Measurements from ENCODE around the gene FRMPD4. TPM values are rescaled to one million over a fixed set of nuclear protein-coding genes. Genes with fewer than 3 reads are reported as not detected.

Gene FRMPD4
- total RNA-seq, 2 donors from 2014 or later, result 0.10 to 0.19 TPM

DNA sequence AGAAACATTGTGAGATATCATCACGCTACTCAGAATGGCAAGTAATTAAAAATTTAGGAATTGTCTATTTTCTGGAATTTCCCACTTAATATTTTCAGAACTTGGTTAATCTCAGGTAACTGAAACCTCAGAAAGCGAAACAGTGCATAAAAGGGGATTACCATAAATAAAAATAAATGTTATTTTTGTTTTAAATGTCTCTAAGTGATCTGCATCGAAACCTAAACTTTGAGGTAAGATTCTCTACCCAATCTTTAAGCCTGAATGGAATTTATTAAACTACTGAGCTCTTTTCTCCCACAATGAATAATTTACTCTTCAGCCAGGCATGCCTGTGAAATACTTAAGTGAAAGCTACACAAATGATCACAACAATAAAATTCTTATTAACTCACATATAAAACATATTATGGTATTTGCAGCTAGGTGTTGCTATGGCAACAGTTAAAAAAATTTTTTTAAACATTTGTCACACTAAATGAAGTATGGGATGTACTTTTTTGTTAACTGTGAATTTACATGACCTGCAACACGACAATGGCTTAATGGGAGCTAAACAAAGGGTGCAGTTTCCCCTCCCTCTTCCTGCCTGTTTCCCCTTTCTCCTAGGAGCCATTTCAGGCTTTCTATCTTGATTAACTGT, 432.7 kb downstream of the FRMPD4 start:
- intact Hi-C loops (cut with DNase I), result no loop called here
- no peak for DNase-seq (ENCODE audit: low spot score)

DNA sequence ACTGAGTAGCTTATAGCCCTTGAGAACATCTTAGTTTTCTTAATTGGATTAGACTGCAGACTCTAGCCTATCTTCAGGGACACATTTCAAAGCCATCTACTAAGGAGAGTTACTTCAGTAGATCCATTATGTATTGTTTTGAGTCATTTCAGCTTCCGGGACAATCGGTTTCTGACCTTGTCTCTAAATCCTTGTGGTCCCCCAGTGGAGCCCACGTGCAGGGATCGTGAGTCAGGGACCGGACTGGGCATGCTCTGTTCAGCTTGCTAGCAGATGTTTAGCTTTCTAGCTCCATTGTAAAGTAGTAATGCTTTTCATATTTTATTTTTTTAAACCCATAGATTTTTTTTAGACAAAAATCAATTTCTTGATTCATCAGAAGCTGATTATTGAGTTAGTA, 441.0 kb downstream of the FRMPD4 start:
- intact Hi-C loops (cut with DNase I), result no loop called here
- DNase-seq (ENCODE audit: low spot score), result no peak

DNA sequence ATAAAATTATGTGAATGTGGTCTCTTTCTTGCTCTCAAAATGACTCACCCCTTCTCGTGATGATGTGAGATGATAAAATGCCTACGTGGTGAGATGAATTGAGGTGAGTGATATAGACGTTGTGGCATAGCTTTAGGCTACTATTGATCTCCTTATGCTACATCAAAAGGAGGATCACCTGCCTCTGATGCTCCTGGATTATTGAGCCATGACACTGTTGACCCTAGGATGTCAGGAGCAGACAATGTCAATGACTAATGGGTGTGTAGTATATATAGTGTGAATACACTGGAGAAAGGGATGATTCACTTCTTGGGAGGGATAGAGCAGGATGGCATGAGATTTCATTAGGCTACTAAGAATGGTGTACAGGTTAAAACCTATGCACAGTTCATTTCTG, 442.3 kb downstream of the FRMPD4 start:
- no peak for DNase-seq (ENCODE audit: low spot score)
- intact Hi-C loops (cut with DNase I), result no loop called here

DNA sequence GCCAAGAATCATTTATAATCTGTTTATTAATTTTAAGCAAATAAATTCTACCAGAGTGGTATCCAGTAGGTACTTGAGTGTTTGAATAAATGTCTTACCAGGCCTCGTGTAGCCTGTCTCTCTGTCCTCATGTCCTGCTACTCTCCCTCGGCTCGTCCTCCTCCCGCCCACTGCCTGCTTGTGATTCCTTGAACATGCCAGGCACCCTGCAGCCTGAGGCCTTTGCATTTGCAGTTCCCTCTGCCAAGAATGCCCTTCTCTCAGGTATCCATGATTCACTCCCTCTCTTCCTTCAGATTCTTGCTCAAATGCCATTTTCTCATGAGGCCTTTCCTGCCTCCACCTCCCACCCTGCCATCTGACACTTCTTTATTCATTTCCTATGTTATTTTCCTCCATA, 443.3 kb downstream of the FRMPD4 start:
- intact Hi-C loops (cut with DNase I), result no loop called here
- DNase-seq (ENCODE audit: low spot score), result no peak

DNA sequence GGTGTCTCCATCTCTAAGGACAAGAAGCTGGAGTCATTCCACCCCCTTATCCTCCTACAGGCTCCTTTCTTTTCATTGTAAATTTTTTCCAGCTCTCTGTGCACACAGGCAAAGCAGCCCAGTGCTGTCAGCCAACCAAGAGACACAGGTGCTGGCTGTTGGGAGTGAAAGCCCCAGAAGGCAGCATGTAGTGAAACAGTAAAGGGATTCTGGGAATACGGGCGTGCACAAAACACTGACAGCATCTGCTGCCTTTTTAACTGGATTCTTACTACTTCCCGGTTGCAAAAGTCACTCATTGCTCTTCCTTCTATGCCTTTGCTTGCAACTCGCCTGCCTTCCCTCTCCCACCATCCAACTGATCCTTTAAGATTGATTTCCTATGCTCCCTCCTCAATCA, 444.4 kb downstream of the FRMPD4 start:
- intact Hi-C loops (cut with DNase I), result no loop called here

DNA sequence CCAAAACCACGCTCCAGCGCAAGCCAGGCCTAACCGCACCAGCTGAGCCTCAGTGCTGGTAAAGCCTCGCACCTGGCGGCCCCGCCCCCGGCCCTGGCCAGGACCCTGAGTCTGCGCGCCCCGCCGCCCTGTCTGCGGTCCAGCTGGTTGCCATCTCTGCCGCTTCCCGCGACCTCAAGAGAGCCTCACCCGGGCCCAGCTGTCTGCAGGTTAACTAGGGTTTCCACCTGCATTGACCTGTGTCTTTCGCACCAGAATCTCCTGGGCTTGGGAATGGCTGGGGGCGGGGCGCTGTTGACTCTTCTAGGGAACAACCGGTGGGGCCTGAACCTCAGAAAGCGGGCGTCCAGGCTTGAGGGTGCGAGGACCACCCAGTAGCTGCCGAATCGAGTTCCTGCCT, 445.3 kb downstream of the FRMPD4 start:
- DNase-seq (ENCODE audit: low spot score), result no peak

More for the DNA sequence above, 444.4 kb downstream of the FRMPD4 start:
- DNase-seq (ENCODE audit: low spot score), result no peak

DNA sequence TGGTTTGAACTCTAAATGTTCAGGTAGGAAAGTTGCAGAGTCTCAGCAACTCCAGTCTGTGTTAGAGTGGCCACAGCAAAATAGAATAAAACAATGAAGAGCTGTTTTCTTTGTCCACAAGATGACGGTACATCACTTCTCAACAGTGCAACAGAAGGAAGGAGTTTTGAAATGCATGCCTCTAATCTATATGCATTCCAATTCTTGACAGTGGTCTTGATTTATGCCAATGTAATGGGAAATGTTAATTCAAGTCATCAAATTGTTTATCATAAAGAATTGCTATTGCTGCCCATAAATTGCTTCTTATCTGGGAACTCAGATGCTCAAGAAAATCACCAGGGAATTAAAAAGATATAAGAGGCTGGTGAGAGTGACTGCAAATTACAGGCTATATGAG, 457.4 kb downstream of the FRMPD4 start:
- intact Hi-C loops (cut with DNase I), result no loop called here
- DNase-seq (ENCODE audit: low spot score), result no peak

More for the DNA sequence above, 445.3 kb downstream of the FRMPD4 start:
- intact Hi-C loops (cut with DNase I), result no loop called here

DNA sequence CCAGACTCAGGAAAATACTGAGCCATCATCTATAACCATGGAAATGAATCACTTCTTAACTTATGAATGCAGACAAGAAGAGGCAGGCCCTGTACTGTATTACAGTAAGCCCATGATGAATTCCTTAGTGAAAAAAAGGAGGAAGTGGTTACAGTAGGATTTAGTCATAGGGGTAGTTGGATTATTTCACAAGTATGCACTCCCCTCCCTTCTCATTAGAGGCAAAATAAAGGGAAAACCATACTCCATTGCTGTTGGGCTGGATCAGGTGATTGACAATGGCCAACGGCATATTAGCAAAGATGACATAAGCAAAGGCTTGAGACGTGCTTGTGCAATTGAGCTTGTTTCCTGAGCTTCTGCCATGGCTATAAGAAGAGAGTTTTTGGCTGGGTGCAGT, 471.8 kb downstream of the FRMPD4 start:
- DNase-seq (ENCODE audit: low spot score), result no peak
- intact Hi-C loops (cut with DNase I), result no loop called here

DNA sequence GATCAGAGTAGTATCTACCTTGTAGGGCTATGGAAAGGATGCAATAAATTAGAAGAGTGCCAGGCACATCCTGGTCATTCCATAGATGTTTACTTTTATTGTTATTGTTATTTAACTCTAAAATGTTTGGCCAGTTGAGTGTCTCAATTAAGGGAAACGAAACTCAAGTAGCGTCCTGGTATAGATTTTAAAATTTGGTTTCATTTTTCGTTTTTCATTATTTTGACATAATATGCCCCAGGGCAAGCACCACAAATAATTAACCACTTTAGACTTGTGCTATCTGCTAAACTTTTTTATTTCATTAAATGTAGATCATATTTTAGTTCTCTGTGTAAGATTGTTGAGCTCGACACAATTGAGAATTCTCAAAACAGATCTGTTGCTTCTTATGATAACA, 473.2 kb downstream of the FRMPD4 start:
- no peak for DNase-seq (ENCODE audit: low spot score)
- intact Hi-C loops (cut with DNase I), result no loop called here

DNA sequence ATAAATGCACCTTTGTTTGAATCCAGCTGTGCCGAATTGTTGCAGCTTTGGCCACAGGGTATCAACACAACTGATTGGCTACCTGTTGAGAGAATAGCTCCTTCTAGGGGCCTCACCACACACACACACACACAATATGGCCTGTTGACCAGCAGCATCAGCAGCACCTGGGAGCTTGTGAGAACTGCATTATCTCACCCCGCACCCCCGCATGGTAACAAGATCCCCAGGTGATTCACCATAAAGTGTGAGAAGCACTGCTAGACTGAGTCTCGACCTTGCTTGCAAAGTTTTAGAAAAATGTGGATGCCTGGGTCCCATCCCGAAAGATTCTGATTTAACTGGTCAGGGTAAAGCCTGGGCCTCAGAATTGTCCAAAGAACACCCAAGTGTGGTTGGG, 476.0 kb downstream of the FRMPD4 start:
- intact Hi-C loops (cut with DNase I), result no loop called here

DNA sequence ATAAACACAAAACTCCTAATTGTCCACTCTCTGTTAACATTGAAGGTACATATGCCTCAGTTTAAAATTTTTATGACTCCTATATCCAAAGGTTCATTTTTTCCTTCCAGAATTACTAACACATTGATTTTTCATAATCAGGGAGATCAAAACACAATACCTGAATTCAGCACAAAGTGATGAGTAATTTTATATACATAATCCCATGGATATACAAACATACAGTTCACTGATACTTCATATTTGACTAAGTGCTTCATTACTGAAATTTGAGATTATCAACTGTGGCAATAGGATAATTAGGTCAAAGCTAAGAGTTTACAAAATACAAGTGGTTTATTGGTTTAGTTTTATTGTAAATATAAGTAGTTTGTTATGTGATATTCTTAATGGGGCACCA, 476.8 kb downstream of the FRMPD4 start:
- intact Hi-C loops (cut with DNase I), result no loop called here
- no peak for DNase-seq (ENCODE audit: low spot score)

More for the DNA sequence above, 476.0 kb downstream of the FRMPD4 start:
- DNase-seq (ENCODE audit: low spot score), result no peak

DNA sequence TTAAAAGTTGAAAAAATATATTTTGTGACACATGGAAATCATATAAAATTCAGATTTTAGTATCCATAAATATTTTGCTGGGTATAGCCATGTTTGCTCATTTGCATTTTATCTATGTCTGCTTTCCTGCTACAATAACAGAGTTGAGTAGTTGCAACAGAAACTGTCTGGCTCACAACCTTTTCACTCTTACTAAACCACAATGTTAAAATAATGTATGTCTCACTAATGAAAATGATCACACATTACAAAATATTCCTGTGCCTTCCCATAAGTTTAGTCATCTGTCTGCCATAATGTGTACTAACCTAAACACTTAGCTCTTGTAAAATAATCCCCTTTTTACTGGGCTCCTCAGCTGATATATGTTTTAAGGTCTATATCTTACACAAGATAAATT, 479.0 kb downstream of the FRMPD4 start:
- DNase-seq (ENCODE audit: low spot score), result no peak
- intact Hi-C loops (cut with DNase I), result no loop called here

DNA sequence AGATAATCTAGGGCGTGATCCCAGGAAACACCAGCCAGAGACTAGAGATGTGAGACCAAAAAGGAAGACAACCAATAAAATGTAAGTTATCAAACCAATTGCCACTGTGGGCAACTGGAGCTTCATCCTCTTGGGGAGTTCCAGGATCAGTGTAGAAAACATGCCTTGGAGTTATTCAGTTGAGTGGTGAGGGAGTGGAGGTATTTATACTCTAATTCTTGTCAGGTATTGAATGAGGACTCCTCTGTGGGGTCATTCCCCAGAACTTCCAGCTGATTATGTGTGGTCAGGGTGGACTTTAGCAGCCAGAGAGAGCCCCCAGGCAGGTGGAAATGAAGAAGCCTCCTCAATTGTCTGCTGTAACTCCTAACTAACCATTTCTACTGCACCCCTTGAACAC, 509.0 kb downstream of the FRMPD4 start:
- intact Hi-C loops (cut with DNase I), result no loop called here

DNA sequence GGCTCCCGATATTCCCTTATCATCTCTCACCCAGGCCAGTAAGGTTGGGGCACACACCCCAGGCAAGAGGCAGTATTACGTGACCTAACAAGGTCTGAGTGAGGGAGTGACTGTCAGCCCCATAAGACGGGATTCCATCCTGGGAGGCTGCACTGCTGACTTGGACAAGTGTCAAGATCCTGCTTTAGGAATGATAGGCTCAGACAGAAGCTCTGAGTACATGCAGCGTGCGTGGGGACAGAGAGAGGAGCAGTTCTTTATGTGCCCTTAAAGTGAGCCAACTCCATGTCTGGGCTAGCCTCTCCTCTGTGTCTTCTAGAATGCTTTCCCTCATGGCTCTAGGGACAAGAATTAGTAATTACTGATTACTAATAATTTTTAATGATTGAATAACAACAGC, 510.7 kb downstream of the FRMPD4 start:
- intact Hi-C loops (cut with DNase I), result no loop called here
- no peak for DNase-seq (ENCODE audit: low spot score)

More for the DNA sequence above, 509.0 kb downstream of the FRMPD4 start:
- no peak for DNase-seq (ENCODE audit: low spot score)

DNA sequence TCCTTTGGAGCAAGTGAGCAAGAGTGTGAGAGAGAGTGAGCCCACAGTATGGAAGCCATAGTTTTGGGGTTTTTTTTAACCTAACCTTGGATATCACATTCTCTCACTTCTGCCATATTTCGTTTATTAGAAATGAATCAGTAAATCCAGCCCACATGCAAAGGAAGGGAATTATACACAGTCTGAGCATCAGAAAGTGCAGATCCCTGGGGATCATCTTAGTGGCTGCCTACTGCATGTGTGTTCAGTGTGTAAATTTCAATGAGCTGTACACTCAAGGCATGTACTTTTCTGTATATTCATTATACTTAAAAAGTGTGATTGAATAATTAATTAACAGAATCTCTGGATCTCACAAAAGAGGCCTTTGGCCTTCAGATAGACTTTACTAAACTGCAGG, 519.2 kb downstream of the FRMPD4 start:
- DNase-seq (ENCODE audit: low spot score), result no peak
- intact Hi-C loops (cut with DNase I), result no loop called here

DNA sequence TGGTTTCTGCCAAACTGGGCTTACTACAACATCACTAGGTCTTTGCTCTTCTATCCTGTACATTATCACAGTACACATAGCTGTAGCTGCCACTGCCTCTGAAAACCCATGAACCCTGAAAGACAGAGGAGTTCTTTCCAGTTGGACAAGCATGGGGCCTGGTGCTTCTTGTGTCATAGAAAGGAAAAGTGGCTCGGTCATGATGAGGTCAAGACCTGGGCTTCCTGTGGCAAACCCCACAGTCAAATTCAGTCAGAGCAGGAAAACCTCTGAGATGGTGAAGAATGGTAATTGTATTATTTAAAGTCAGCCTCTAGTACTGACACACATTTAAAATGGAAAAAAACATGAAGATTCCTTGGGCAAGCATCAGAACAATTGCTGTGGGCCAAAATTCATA, 519.6 kb downstream of the FRMPD4 start:
- no peak for DNase-seq (ENCODE audit: low spot score)
- intact Hi-C loops (cut with DNase I), result no loop called here

DNA sequence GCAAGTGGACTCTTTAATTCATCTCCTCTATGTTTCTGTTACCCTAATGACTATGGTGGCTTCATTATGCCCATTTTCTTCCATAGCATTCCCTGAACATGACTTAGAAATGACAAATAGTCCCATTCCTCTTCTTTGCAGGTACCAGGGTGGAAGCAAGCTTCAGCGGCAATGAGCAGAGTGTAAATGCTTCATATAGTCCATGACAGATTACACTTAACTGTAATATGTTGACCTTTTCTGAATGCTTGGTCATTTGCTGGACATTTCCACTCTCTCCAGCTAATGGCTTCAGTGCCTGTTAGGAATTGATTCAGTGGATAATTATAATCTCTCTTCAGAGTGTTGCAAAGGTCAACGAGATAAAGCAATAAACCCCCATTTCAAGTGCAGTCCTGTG, 523.2 kb downstream of the FRMPD4 start:
- no peak for DNase-seq (ENCODE audit: low spot score)
- intact Hi-C loops (cut with DNase I), result no loop called here

DNA sequence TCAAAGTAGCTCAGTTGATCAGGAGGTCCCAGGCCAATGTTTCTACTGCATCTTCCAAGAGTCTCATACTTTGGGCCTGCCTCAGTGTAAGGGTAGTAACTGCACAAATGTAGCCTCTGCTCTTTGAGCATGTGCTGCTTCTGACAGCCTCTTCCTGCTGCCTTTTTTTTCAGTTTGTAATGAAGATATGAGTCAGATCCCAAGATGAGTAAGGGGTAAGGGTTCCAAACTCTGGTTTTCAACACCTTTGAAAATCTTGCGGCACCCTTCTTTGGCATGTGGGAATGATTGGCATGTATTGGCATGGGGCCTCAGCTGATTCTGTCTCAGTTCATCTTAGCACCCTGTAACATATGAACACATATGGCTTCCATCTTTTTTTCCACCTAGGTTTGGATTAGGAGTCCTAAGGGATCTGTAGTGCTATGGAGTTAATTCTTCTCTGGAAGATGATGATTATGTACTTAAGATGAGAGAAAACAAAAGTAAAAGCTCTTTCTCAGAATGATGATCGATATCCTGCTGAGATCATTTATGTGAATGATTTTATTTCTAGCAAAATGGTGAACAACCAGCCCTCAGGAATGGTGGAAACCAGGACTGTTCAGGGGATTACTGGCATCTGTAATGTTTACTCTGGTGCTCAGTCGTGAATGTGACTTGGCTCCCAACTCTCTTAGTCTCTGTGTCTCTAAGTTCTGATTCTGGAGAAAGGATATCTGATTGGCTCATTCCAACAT, 534.3 kb downstream of the FRMPD4 start:
- intact Hi-C loops (cut with DNase I), result no loop called here
- DNase-seq (ENCODE audit: low spot score), result no peak

DNA sequence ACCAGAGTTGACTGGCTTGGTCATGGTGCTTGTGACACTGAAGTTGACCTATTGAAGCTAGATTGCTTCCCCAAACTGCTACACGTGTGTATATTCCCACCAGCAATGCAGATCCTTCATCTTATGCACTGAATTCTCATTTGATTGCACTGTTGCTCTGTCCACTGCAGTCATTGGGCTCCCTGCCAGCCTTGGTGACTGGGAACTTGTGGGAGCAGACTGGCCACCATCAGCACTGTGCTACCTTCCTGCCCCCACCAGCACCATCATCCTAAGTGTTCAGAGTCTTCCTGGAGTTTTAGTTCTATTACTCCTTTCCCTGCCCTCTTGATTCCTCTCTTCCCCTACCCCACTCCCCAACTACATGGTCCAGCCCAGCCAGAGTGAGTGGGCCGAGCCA, 535.2 kb downstream of the FRMPD4 start:
- intact Hi-C loops (cut with DNase I), result no loop called here
- no peak for DNase-seq (ENCODE audit: low spot score)

DNA sequence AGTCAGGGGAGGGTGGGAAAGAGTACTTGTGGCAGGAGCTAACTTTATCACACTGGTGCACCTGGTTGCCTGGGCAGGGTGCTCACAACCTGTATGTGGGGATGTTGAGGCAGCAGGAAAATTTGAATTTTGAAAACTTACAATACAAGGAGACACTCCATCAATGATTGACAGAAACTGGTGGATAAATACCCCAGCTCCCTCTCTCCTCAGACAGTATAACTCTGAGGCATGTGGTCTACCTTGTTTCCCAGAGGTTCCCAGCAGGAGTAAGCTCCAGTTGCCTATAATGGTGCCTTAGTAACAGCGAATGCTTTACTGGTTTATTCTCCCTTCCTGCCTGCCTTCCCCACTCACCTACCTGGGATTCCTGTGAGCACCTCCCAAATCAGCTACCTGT, 541.2 kb downstream of the FRMPD4 start:
- intact Hi-C loops (cut with DNase I), result no loop called here
- DNase-seq (ENCODE audit: low spot score), result no peak

DNA sequence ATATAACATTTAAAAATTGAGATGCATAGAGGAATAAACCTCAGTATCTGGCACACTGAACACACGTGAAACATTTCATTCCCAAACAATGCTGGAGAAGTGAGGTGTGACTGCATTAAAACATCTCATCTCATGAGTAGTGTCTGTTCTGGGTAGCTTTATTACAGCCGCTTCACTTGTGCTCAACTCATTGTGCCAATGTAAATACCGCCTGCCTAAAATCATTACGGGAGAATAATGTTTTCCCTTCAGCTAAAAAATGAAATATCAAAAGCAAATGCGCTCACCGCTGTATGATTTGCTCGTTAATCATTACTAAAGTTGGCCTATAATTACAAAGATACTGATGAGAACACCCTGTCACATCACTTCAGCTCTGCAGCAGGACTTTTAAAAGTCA, 542.8 kb downstream of the FRMPD4 start:
- intact Hi-C loops (cut with DNase I), result no loop called here
- DNase-seq (ENCODE audit: low spot score), result no peak
